ENCODE data around the gene DENND4A.
A peak's percentile ranks its signal among the peaks of the same experiment; 100 is the strongest.

DENND4A gene

DNA sequence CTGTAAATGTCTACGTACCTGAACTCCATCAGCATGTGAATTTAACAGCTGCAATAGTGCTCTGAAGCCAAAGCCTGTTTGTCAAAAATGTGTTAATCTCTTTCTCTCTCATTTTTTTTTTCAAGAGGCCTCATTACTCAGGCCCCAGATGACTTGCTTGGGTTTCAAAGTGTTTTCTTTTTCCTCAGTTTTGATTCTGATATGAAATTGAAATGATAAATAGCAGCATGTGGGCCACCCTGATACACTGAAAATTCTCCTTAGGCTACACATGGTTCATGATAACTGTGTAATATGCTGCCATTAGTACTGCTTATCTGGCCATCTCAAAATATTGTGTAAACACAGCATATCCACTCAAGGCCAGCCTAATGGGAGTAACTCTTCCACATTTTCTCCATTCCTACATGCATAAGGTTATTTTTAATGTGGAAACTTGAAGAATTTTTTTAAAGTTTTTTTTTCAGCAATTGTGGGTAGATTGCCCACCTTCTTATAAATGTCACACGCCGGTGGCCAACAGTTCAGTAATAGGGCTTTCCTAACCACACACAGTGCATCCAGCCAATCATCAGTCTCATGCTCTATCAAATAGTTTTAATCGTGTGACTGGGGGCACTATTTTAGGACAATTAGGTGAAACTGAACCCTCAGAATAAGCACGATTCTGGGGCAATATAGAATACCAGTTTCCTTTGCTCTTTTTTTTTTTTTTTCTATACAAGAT lies 13.1 kb upstream of the DENND4A start:
- H3K27ac Mint-ChIP-seq: peak overlapping the region; percentile 75
- H3K4me3 Mint-ChIP-seq: no peak overlapping the region
- no peaks in the 10 kb centered on the region for H3K9me3 Mint-ChIP-seq (ENCODE audit: low read depth)
- no peaks in the 10 kb centered on the region for H3K27me3 Mint-ChIP-seq
- H3K36me3 Mint-ChIP-seq: peaks cover 2% of the 10 kb centered on the region
- H3K4me1 Mint-ChIP-seq (ENCODE audit: low read depth): peaks cover 32% of the 10 kb centered on the region

DNA sequence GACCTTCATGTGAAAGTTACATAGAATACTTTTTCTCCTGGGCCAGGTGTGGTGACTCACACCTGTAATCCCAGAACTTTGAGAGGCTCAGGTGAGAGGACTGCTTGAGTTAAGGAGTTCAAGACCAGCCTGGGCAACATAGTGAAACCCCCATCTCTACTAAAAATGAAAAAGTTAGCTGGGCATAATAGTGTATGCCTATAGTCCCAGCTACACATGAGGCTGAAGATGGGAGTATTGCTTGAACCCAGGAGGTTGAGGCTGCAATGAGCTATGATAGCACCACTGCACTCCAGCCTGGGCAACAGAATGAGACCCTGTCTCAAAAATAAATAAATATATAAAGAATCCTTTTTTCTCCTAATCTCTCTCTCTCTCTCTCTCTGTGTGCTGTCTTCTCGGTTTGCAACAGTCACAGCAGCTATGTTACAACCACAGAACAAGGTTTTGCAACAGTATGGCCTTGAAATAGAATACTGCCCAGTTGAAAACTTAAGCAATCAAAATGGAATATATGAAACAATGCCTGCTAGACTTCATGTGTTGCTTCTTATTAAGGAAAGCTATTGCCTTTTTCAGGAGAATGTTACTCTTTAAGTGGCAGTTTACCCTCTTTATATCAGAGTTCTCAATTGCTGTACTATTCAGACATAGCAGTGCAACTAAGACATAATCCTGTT lies 12.3 kb upstream of the DENND4A start:
- Mint-ChIP-seq H3K27me3 (no peaks in the 10 kb centered on the region), H3K36me3 (peaks cover 2% of the 10 kb centered on the region), H3K4me1 (ENCODE audit: low read depth) (peaks cover 31% of the 10 kb centered on the region), H3K4me3 (no peak overlapping the region), H3K9me3 (ENCODE audit: low read depth) (no peaks in the 10 kb centered on the region), H3K27ac (peak overlapping the region; percentile 75)

DNA sequence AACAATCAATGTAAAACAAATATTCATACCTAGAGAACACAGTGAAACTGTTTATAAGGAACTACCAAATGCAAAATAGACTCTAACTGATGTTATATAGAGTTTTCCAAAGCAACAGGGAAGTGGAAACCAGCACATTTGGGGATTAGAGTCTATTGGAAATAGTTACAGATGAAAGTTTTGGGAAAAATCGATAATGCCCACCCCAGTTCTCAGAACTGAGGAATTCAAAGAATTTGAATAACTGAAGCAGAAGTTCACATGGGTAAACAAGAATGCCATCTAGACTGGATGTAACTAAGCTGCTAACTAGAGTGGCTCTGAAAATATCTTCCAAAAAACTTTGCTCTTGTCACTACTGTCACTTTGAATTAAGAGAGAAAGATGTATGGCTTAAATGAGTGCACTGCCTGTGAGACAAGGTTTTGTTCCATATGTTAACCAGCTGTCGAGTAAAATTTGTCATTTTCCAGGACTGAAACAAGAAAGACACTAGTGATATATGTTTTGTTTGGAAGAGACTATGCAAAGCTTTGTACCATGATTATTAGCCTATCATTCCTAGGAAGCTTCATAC lies 9.2 kb upstream of the DENND4A start:
- H3K36me3 Mint-ChIP-seq: no peaks in the 10 kb centered on the region
- no peak overlapping the region for H3K4me3 Mint-ChIP-seq
- H3K27me3 Mint-ChIP-seq: no peaks in the 10 kb centered on the region
- no peaks in the 10 kb centered on the region for H3K9me3 Mint-ChIP-seq (ENCODE audit: low read depth)
- H3K4me1 Mint-ChIP-seq (ENCODE audit: low read depth): peaks cover 33% of the 10 kb centered on the region
- no peak overlapping the region for H3K27ac Mint-ChIP-seq

DNA sequence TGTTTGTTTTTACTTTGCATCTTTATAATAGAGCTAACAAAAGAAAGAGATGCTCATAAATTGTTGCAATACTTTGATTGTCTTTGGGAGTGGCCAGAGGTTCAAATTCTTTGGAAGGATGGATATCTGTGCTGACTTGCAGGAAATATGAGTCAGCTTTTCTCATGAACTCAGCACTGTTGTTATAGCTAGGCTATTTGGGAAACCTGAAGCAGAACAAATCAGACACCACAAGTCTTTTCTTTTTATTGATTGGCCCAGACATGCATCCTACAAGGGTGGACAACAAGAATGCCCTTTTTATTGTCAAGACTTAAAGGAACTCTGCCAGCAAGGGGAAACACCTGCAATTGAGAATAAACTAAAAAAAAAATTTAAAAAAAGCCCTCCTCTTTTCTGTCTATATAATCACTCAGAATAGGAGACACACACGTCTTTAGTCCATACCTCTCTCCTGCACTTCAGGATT lies 4.6 kb upstream of the DENND4A start:
- peak overlapping the region; percentile 50 for H3K27ac Mint-ChIP-seq
- no peak overlapping the region for H3K4me3 Mint-ChIP-seq
- H3K9me3 Mint-ChIP-seq (ENCODE audit: low read depth): no peaks in the 10 kb centered on the region
- no peaks in the 10 kb centered on the region for H3K36me3 Mint-ChIP-seq
- H3K4me1 Mint-ChIP-seq (ENCODE audit: low read depth): peaks cover 40% of the 10 kb centered on the region
- H3K27me3 Mint-ChIP-seq: no peaks in the 10 kb centered on the region

DNA sequence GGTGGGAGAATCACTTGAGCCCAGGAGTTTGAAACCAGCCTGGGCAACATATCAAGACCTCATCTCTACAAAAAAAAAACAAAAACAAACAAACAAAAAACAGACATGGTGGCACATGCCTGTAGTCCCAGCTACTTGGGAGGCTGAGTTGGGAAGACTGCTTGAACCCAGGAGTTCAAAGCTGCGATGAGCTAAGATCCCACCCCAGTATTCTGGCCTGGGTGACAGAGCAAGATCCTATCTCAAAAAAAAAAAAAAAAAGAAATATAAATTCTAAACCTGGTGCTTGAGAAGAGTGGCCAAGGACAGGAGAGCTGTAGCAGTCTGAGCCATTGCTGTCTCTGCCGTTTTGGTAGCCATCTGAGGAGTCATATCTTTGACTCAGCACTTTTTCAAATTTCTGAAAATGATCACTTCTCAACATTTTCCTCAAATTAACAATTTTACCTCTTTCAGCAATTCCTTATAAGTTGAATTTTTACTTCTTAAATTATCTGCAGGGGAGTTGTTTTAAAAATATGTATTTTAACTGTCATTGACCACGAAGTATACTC lies 3.6 kb upstream of the DENND4A start:
- H3K27ac Mint-ChIP-seq: peak overlapping the region; percentile 9
- no peaks in the 10 kb centered on the region for H3K27me3 Mint-ChIP-seq
- H3K4me1 Mint-ChIP-seq (ENCODE audit: low read depth): peaks cover 40% of the 10 kb centered on the region
- H3K36me3 Mint-ChIP-seq: no peaks in the 10 kb centered on the region
- H3K4me3 Mint-ChIP-seq: no peak overlapping the region
- H3K9me3 Mint-ChIP-seq (ENCODE audit: low read depth): no peaks in the 10 kb centered on the region

DNA sequence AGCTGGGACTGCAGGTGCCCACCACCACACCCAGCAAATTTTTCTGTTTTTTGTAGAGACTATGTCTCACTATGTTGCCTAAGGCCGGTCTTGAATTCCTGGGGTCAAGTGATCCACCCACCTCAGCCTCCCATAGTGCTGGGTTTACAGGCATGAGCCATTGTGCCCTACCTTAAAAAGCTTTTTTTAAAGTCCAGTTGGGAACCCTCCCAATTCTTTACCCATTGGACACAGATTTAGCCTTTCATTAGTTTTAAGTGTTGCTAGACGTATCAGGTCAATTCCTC lies 1.7 kb upstream of the DENND4A start:
- Mint-ChIP-seq H3K9me3 (ENCODE audit: low read depth) (no peaks in the 10 kb centered on the region), H3K4me1 (ENCODE audit: low read depth) (peaks cover 55% of the 10 kb centered on the region), H3K36me3 (no peaks in the 10 kb centered on the region), H3K27ac (peak overlapping the region; percentile 98), H3K27me3 (no peaks in the 10 kb centered on the region), H3K4me3 (peak overlapping the region; percentile 59)

- Mint-ChIP-seq H3K4me1 (ENCODE audit: low read depth) (peaks cover 58% of the 10 kb centered on the region), H3K27ac (peak overlapping the region; percentile 98), H3K9me3 (ENCODE audit: low read depth) (no peaks in the 10 kb centered on the region), H3K4me3 (peak overlapping the region; percentile 92), H3K27me3 (no peaks in the 10 kb centered on the region), H3K36me3 (no peaks in the 10 kb centered on the region)
These were observed 1.1 kb upstream of the DENND4A start for GRCh38 chr15:65792988-65793817.

DNA sequence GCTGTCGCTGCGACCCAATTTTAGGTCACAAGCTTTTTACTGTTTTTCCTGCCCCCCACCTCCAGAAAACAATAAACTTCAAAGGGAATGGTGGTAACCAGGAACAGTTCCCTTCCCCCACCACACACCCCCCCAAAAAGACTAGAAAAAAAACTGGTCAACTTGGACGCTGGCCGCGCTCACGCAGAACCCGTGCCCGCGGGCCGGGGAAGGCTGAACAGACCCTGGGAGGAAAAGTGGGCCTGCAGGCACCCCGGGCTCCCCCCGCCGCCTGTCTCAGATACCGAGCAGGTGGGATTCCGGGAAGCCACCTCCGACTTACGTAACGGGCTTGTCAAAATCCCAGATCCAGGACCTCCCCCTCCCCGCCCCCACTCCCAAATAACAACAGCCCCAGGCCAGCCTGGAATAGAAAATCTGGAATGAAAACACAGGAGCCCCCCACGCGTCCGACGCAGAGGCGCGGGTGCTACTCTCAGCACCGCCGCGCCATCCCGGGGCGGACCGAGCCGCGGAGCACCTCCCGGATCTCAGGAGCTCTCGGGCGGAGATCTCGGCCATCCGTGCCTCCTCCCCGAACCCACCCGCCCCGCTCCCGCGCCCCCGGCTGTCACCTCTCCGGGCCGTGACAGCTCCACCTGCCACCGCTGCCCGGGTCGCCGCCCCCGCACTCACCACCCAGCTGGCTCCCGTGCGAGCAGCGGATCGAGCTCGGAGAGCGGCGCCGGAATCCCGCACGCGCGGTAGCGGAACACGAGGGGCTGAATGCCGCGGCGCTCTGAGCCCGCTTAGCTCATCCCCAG lies 557 bp downstream of the DENND4A start:
- Mint-ChIP-seq H3K27ac (peak overlapping the region; percentile 91), H3K4me3 (peak overlapping the region; percentile 94), H3K36me3 (no peaks in the 10 kb centered on the region), H3K9me3 (ENCODE audit: low read depth) (no peaks in the 10 kb centered on the region), H3K27me3 (no peaks in the 10 kb centered on the region), H3K4me1 (ENCODE audit: low read depth) (peaks cover 58% of the 10 kb centered on the region)

DNA sequence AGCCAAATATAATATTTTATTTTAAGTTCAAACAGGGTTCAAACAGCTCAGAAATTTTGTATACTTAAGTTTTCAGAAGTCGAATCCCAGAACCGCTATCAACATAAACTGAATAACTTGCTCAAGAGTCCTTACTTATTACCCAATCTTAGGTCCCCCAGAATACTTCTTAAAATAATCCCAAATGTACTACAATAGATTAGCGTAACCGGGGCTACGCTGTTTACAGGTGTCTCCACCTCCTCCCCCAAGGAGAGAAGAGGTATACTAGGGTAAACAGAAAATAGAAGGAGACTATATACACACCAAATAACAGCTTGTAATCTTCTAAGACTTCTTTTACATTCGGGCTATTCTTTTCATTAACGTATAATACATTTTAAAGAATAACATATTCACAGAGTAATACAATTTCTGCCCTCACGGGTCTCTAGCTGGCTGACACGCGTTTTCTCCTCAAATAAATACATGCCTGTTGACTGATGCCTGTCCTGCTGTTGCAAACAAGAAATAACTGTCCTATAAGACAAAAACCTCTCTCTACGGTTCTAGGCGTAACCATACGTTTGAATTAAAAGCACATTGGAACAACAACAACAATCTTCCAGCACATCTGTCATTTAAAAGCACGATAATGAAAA lies 1.3 kb downstream of the DENND4A start:
- Mint-ChIP-seq H3K4me3 (peak overlapping the region; percentile 94), H3K4me1 (ENCODE audit: low read depth) (peaks cover 52% of the 10 kb centered on the region), H3K9me3 (ENCODE audit: low read depth) (no peaks in the 10 kb centered on the region), H3K27ac (peak overlapping the region; percentile 91), H3K36me3 (no peaks in the 10 kb centered on the region), H3K27me3 (no peaks in the 10 kb centered on the region)

DNA sequence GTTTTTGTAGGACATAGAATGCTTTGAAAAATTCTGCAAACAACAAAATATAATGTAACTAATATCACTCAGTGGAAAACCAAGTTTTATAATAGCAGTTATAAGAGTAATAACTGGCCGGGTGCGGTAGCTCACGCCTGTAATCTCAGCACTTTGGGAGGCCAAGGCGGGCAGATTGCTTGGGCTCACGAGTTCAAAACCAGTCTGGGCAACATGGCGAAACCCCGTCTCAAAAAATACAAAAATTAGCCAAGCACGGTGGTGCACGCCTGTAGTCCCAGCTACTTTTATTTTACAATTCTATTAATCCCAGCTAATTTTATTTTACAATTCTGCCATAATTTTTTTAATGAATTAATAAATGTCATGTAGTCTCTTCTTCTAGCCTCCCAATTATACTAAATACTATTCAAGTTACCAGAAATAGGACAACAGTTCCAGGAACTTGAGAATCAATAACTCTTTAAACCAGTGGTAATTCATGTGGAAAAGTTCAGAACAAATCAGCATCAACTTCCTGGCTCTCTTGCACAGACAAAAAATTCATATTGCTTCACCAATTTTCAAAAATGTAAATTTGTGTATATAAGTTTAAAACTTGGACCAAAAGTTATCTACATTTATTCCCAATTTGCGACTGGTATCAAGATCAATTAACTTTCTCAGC lies 2.2 kb downstream of the DENND4A start:
- no peaks in the 10 kb centered on the region for H3K9me3 Mint-ChIP-seq (ENCODE audit: low read depth)
- H3K27me3 Mint-ChIP-seq: no peaks in the 10 kb centered on the region
- peak overlapping the region; percentile 91 for H3K27ac Mint-ChIP-seq
- H3K4me3 Mint-ChIP-seq: peak overlapping the region; percentile 94
- no peaks in the 10 kb centered on the region for H3K36me3 Mint-ChIP-seq
- peaks cover 52% of the 10 kb centered on the region for H3K4me1 Mint-ChIP-seq (ENCODE audit: low read depth)

- H3K4me1 Mint-ChIP-seq (ENCODE audit: low read depth): peaks cover 48% of the 10 kb centered on the region
- H3K36me3 Mint-ChIP-seq: no peaks in the 10 kb centered on the region
- H3K9me3 Mint-ChIP-seq (ENCODE audit: low read depth): no peaks in the 10 kb centered on the region
- H3K4me3 Mint-ChIP-seq: peak overlapping the region; percentile 94
- H3K27me3 Mint-ChIP-seq: no peaks in the 10 kb centered on the region
- peak overlapping the region; percentile 7 for H3K27ac Mint-ChIP-seq
These were observed 3.0 kb downstream of the DENND4A start for GRCh38 chr15:65789105-65789504.

- Mint-ChIP-seq H3K4me1 (ENCODE audit: low read depth) (peaks cover 45% of the 10 kb centered on the region), H3K36me3 (peaks cover 4% of the 10 kb centered on the region), H3K27me3 (no peaks in the 10 kb centered on the region), H3K9me3 (ENCODE audit: low read depth) (no peaks in the 10 kb centered on the region), H3K27ac (peak overlapping the region; percentile 82), H3K4me3 (peak overlapping the region; percentile 68)
These were observed 4.8 kb downstream of the DENND4A start for GRCh38 chr15:65787260-65787659.

DNA sequence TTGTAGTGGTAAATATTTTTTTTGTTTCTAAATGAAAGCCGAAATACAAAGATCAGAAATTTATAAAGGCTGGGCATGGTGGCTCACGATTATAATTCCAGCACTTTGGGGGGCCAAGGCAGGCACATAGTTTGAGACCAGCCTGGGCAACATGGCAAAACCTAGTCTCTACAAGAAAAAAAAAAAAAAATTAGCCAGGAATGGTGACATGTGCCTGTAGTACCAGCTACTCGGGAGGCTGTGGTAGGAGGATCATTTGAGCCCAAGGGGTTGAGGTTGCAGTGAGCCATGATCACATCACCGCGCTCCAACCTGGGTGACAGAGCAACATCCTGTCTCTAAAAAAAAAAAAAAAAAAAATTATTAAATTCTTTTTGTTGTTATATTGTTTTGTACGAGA lies 6.9 kb downstream of the DENND4A start:
- Mint-ChIP-seq H3K4me1 (ENCODE audit: low read depth) (peaks cover 46% of the 10 kb centered on the region), H3K36me3 (peaks cover 4% of the 10 kb centered on the region), H3K4me3 (no peak overlapping the region), H3K27me3 (no peaks in the 10 kb centered on the region), H3K9me3 (ENCODE audit: low read depth) (no peaks in the 10 kb centered on the region), H3K27ac (no peak overlapping the region)
